Keratinocyte (primary cell): ENCODE results near the gene ZNF107. TPM values are rescaled to one million over a fixed set of nuclear protein-coding genes. Genes with fewer than 3 reads are reported as not detected.

Experiments used
- DNase-seq: peaks from one replicate; pipeline ENCODE4 v3.0.0-alpha.2; 2011; ENCODE audit warnings: low read depth, missing footprints, low spot score
- FAIRE-seq: peaks from 2 replicates; lab custom pipeline; 2011; peaks lifted over from hg19 to GRCh38; lab: Jason Lieb, UNC
- H2AFZ ChIP-seq: 2 replicates; pipeline ENCODE4 v1.6.0; 2012; ENCODE audit warnings: low read length, control low read depth, inconsistent platforms; ENCODE audit not compliant: control insufficient read depth
- H3K27ac ChIP-seq: 2 replicates; pipeline ENCODE4 v1.5.1; 2011; ENCODE audit warnings: low read length; ENCODE audit not compliant: control insufficient read depth, insufficient read depth
- H3K27me3 ChIP-seq: 3 replicates; pipeline ENCODE4 v1.6.0; 2011; ENCODE audit warnings: low read length; ENCODE audit not compliant: control insufficient read depth, insufficient read depth; ENCODE audit errors: extremely low read depth
- H3K36me3 ChIP-seq, 2 experiments: 2 replicates in 1 of 2; 3 replicates in 1 of 2; pipeline ENCODE4 v1.5.1; 2011; ENCODE audit warnings: low read length in 2 of 2, mild to moderate bottlenecking in 1 of 2; ENCODE audit not compliant: control insufficient read depth in 2 of 2, insufficient read depth in 2 of 2; ENCODE audit errors: extremely low read depth in 1 of 2
- H3K4me1 ChIP-seq: 3 replicates; pipeline ENCODE4 v1.5.1; 2011; ENCODE audit warnings: low read length; ENCODE audit not compliant: control insufficient read depth, insufficient read depth; ENCODE audit errors: extremely low read depth
- H3K4me2 ChIP-seq: 3 replicates; pipeline ENCODE4 v1.6.0; 2011; ENCODE audit warnings: low read depth, low read length; ENCODE audit not compliant: control insufficient read depth, insufficient read depth; ENCODE audit errors: extremely low read depth
- H3K4me3 ChIP-seq, 3 experiments: fragments of 200-600 bp in 1 of 3; sonication (generic) in 1 of 3; 2 replicates in 2 of 3; 3 replicates in 1 of 3; pipeline ENCODE4 v1.5.1; 2011 to 2016; ENCODE audit warnings: low read length in 3 of 3, mild to moderate bottlenecking in 3 of 3, control low read depth in 2 of 3, inconsistent platforms in 1 of 3, low read depth in 1 of 3, mixed read lengths in 1 of 3, mixed run types in 1 of 3, moderate library complexity in 1 of 3; ENCODE audit not compliant: control insufficient read depth in 2 of 3, insufficient read depth in 2 of 3; ENCODE audit errors: extremely low read depth in 1 of 3
- H3K79me2 ChIP-seq: 2 replicates; pipeline ENCODE4 v1.6.0; 2012; ENCODE audit warnings: low read length; ENCODE audit not compliant: control insufficient read depth, insufficient read depth
- H3K9ac ChIP-seq: 3 replicates; pipeline ENCODE4 v1.6.0; 2011; ENCODE audit warnings: low read length; ENCODE audit not compliant: control insufficient read depth, insufficient read depth; ENCODE audit errors: extremely low read depth
- H3K9me1 ChIP-seq: 3 replicates; pipeline ENCODE4 v1.6.0; 2011; ENCODE audit warnings: low read length; ENCODE audit not compliant: control insufficient read depth, insufficient read depth; ENCODE audit errors: extremely low read depth
- H3K9me3 ChIP-seq: 2 replicates; pipeline ENCODE4 v1.5.1; 2012; ENCODE audit warnings: low read depth, low read length; ENCODE audit not compliant: control insufficient read depth
- H4K20me1 ChIP-seq: 3 replicates; pipeline ENCODE4 v1.6.0; 2011; ENCODE audit warnings: low read length; ENCODE audit not compliant: control insufficient read depth, insufficient read depth; ENCODE audit errors: extremely low read depth
- EZH2 ChIP-seq: IDR thresholded peaks from one replicate; pipeline ENCODE4 v1.6.1; 2012; ENCODE audit warnings: inconsistent platforms, mild to moderate bottlenecking, low read length, moderate library complexity
- dilution Hi-C: fragments of 300-500 bp; cut with MboI; formaldehyde crosslinking; loops from one replicate; pipeline ENCODE4 v1.7.0; 2020; ENCODE audit warnings: low sequenced_read_pairs; ENCODE audit not compliant: extremely low pct_ligation_motif_present
- polyA plus RNA-seq, 5 experiments: library from polyadenylated mRNA; depleted of rRNA in 3 of 5; stranded (reverse) in 3 of 5; stranded (forward) in 1 of 5; unstranded in 1 of 5; fragments of >200 nt; gene quantifications; 1 replicate in 1 of 5; 2 replicates in 3 of 5; 3 replicates in 1 of 5; pipeline versions ENCODE4 v1.2.1 to v1.2.3, GENCODE V29; 2011 to 2012; ENCODE audit warnings: missing spikeins in 2 of 5, low read depth in 1 of 5, low replicate concordance in 1 of 5
- TF ChIP-seq, protein P1 (sequence below), 3 experiments: IDR thresholded peaks in 1 of 3; conservative IDR thresholded peaks in 1 of 3; optimal IDR thresholded peaks in 1 of 3; 2 replicates in 2 of 3; 3 replicates in 1 of 3; pipeline versions ENCODE3 to v1.5.1; 2011; ENCODE audit warnings: low read length in 3 of 3, mild to moderate bottlenecking in 3 of 3, moderate library complexity in 2 of 3, control low read depth in 1 of 3, inconsistent platforms in 1 of 3; ENCODE audit not compliant: insufficient read depth in 2 of 3; ENCODE audit errors: extremely low read depth in 1 of 3

The ZNF107 gene
- polyA plus RNA-seq, 1 donor (not counting 4 experiments of a cell fraction or from before 2014, with no cell fraction given), result 5.5 TPM

GRCh38 chr7:64625114-64626082 is 40.5 kb upstream of the ZNF107 start:
- H3K9me1 ChIP-seq, result no peaks in the 10 kb centered on the region
- no peak for TF ChIP-seq EZH2
- TF ChIP-seq, protein P1, sequence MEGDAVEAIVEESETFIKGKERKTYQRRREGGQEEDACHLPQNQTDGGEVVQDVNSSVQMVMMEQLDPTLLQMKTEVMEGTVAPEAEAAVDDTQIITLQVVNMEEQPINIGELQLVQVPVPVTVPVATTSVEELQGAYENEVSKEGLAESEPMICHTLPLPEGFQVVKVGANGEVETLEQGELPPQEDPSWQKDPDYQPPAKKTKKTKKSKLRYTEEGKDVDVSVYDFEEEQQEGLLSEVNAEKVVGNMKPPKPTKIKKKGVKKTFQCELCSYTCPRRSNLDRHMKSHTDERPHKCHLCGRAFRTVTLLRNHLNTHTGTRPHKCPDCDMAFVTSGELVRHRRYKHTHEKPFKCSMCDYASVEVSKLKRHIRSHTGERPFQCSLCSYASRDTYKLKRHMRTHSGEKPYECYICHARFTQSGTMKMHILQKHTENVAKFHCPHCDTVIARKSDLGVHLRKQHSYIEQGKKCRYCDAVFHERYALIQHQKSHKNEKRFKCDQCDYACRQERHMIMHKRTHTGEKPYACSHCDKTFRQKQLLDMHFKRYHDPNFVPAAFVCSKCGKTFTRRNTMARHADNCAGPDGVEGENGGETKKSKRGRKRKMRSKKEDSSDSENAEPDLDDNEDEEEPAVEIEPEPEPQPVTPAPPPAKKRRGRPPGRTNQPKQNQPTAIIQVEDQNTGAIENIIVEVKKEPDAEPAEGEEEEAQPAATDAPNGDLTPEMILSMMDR (optimal IDR thresholded peaks at IDR 0.05 in 1 of 3, IDR thresholded peaks at IDR 0.05 in 1 of 3, conservative IDR thresholded peaks at IDR 0.05 in 1 of 3; ENCODE audit: extremely low read depth in 1 of 3, insufficient read depth in 2 of 3, low read length in 3 of 3), result peak in 1 of 3 experiments; percentile 33
- no peaks in the 10 kb centered on the region for H3K36me3 ChIP-seq
- H3K4me1 ChIP-seq, result no peaks in the 10 kb centered on the region
- H3K27ac ChIP-seq, result no peak overlapping the region
- H3K4me2 ChIP-seq, result no peak overlapping the region
- no peaks in the 10 kb centered on the region for H3K27me3 ChIP-seq
- DNase-seq, result no peak
- H3K4me3 ChIP-seq, result no peak overlapping the region
- no peak overlapping the region for H2AFZ ChIP-seq
- H3K9ac ChIP-seq, result no peak overlapping the region
- no peaks in the 10 kb centered on the region for H3K9me3 ChIP-seq
- no peaks in the 10 kb centered on the region for H3K79me2 ChIP-seq
- dilution Hi-C loops, result no loop called here
- H4K20me1 ChIP-seq, result no peaks in the 10 kb centered on the region
- FAIRE-seq, result no peak

GRCh38 chr7:64626083-64626469 is 39.9 kb upstream of the ZNF107 start:
- Histone ChIP-seq H2AFZ (no peak overlapping the region), H3K36me3 (no peaks in the 10 kb centered on the region), H3K27ac (no peak overlapping the region), H3K4me3 (no peak overlapping the region), H3K4me1 (no peaks in the 10 kb centered on the region), H4K20me1 (no peaks in the 10 kb centered on the region), H3K79me2 (no peaks in the 10 kb centered on the region), H3K9me3 (no peaks in the 10 kb centered on the region), H3K4me2 (no peak overlapping the region), H3K9ac (no peak overlapping the region), H3K27me3 (no peaks in the 10 kb centered on the region), H3K9me1 (no peaks in the 10 kb centered on the region)
- DNase-seq, result no peak
- FAIRE-seq, result no peak
- dilution Hi-C loops, result no loop called here
- TF ChIP-seq EZH2, result no peak
- TF ChIP-seq, protein P1 (optimal IDR thresholded peaks at IDR 0.05 in 1 of 3, IDR thresholded peaks at IDR 0.05 in 1 of 3, conservative IDR thresholded peaks at IDR 0.05 in 1 of 3; ENCODE audit: extremely low read depth in 1 of 3, insufficient read depth in 2 of 3, low read length in 3 of 3), result no peak
